Retina (tissue), 1 donor: ENCODE data around the gene OR4D9.
A peak's percentile ranks its signal among the peaks of the same experiment; 100 is the strongest.
"Not testable (repeated sequence)": the region's sequence is repeated elsewhere in the genome, so short reads cannot be mapped to it uniquely, and the experiment has no call there.

Experiments used
- DNase-seq: peaks from one replicate; pipeline ENCODE4 v3.0.0-alpha.2; 2016

OR4D9 gene

GRCh38 chr11:59510941-59511589, at the start of gene OR4D9:
OR4D9 (plus strand) TSS chr11:59511539; CDS start chr11:59514913, 3,374 bp downstream.
- DNase-seq = no peak

GRCh38 chr11:59463190-59463641, 48.1 kb upstream of the OR4D9 start:
- DNase-seq = no peak

- no peak for DNase-seq
Measured at GRCh38 chr11:59473015-59473414, 38.3 kb upstream of the OR4D9 start, which contains the start of gene OR4D10. OR4D10 (plus strand) TSS chr11:59473315; CDS start chr11:59477430, 4,115 bp downstream.

- no peak for DNase-seq
Measured at GRCh38 chr11:59475176-59475575, 36.2 kb upstream of the OR4D9 start.

GRCh38 chr11:59479906-59480305, 31.4 kb upstream of the OR4D9 start:
- no peak for DNase-seq

GRCh38 chr11:59480359-59480758, 31.0 kb upstream of the OR4D9 start:
- DNase-seq = peak; percentile 1

GRCh38 chr11:59501931-59502330, 9.4 kb upstream of the OR4D9 start:
- DNase-seq = no peak

GRCh38 chr11:59503276-59503675, 8.1 kb upstream of the OR4D9 start, which contains the start of gene OR4D11:
OR4D11 (plus strand) TSS chr11:59503576; CDS start chr11:59503576, 0 bp downstream.
- DNase-seq = no peak

- DNase-seq = no peak
Measured at GRCh38 chr11:59511675-59512074, 336 bp downstream of the OR4D9 start.

- DNase-seq = not testable (repeated sequence)
Measured at GRCh38 chr11:59520139-59520538, 8.8 kb downstream of the OR4D9 start.

- DNase-seq = no peak
Measured at GRCh38 chr11:59520741-59521140, 9.4 kb downstream of the OR4D9 start.

- DNase-seq = no peak
Measured at GRCh38 chr11:59523541-59523940, 12.2 kb downstream of the OR4D9 start.

GRCh38 chr11:59528711-59529110, 17.4 kb downstream of the OR4D9 start:
- DNase-seq = peak; percentile 76

- no peak for DNase-seq
Measured at GRCh38 chr11:59532620-59533019, 21.3 kb downstream of the OR4D9 start.

- DNase-seq = no peak
Measured at GRCh38 chr11:59534676-59535075, 23.3 kb downstream of the OR4D9 start.

- no peak for DNase-seq
Measured at GRCh38 chr11:59542142-59542810, 30.9 kb downstream of the OR4D9 start.

- not testable (repeated sequence) for DNase-seq
Measured at GRCh38 chr11:59543713-59544112, 32.4 kb downstream of the OR4D9 start.

- DNase-seq = no peak
Measured at GRCh38 chr11:59544869-59545178, 33.5 kb downstream of the OR4D9 start.

GRCh38 chr11:59545179-59546020, 34.1 kb downstream of the OR4D9 start:
- DNase-seq = no peak

GRCh38 chr11:59547605-59548308, 36.4 kb downstream of the OR4D9 start:
- not testable (repeated sequence) for DNase-seq

- DNase-seq = no peak
Measured at GRCh38 chr11:59548309-59548656, 36.9 kb downstream of the OR4D9 start.

GRCh38 chr11:59550368-59550841, 39.1 kb downstream of the OR4D9 start:
- peak; percentile 95 for DNase-seq
